Amniotic stem cell (primary cell): ENCODE data around the gene FNIP1.
"Not testable (repeated sequence)": the region's sequence is repeated elsewhere in the genome, so short reads cannot be mapped to it uniquely, and the experiment has no call there.

ENCODE experiments used
- DNase-seq: peaks from one replicate; lab custom pipeline; 2025; lab: John Stamatoyannopoulos, UW

FNIP1 gene

DNA sequence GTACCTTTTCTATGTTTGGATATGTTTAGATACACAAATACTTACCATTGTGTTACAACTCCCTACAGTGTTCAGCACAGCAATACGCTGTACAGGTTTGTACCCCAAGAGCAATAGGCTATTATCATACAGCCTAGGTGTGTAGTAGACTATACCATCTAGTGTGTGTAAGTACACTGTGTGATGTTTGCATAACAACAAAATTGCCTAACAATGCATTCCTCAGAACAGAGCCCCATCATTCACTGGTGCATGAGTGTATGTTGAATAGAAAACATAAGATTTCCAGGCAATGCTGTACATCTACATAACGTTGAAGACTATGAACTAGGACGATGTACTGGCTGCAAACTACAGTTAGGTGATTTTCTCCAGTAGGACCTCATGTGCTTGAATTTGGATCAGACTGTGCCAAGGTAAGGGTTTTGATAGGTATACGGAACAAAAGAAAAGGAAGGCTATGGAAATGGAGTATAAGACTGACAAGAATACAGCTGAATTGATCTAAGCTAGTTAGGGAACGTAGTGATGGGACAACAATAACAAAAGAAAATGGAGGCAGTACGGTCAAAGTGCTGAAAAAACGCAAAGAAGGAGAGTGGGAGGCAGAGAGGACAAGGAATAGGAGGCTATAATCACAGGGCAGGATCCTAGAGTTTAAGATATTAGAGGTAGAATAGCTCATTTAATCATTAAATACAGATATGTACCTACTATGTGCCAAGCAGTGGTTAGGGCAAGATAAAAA is 46.9 kb downstream of the FNIP1 start:
- DNase-seq, result no peak

DNA sequence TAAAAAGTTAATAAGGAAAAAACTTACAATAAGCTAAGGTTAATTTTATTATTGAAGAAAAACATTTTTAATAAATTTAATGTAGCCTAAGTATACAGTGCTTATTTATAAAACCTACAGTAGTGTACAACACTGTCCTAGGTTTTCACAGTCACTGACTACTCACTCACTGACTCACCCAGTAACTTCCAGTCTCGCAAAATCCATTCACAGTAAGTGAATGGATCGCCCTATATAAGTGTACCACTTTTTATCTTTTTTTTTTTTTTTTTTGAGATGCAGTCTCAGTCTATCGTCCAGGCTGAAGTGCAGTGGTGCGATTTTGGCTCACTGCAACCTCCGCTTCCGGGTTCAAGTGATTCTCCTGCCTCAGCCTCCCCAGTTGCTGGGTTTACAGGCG is 47.7 kb downstream of the FNIP1 start:
- no peak for DNase-seq

DNA sequence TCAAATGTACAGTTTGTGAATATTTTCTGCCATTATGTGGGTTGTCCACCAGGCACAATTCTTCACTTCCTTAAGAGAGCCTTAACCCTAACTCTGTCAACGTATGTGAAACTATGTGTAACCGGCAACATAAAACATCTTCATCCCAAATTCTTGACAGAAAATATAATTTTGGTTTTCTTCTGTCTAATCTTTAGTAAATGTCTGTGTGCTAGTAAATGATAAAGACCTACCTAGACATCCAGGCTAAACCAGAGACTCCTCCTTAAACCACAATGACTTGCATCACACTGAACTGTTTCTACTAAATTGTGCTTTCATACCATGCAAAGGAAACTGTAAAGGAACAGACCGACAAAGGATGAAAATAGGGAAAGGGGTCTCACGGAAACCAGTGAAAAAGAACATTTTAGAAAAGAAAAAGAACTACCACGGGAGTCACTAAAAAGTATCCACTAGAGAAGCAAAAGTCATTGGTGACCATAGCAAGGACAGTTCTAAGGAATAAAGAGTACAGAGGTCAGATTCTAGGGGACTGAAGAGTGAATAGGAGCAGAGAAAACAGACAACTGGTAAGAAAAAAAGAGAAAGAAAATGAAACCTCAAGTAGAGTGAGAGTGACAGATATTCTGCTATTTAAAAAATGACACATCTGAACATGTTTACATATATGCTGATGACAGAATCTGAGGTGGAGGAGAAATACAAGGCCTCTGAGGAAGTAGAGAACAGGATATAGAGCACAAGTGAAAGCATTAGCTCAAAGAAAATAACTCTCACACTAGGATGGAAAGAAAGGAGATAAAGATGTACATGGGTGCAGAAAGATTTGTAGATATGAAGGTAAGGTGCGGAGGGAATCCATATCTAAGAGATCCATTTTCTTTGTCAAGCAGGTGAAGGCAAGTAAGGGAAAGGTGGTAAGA is 49.4 kb downstream of the FNIP1 start:
- DNase-seq, result no peak

DNA sequence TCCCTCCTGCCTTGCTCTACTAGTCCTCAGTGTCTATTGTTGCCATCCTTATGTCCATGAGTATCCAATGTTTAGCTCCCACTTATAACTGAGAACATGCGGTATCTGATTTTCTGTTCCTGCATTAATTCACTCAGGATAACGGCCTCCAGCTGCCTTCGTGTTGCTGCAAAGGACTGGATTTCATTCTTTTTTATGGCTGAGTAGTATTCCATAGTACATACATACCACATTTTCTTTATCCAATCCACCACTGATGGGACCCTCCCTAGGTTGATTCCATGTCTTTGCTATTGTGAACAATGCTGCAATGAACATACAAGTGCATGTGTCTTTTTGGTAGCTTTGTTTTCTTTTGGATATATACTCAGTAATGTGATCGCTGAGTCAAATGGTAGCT is 50.4 kb downstream of the FNIP1 start:
- no peak for DNase-seq

DNA sequence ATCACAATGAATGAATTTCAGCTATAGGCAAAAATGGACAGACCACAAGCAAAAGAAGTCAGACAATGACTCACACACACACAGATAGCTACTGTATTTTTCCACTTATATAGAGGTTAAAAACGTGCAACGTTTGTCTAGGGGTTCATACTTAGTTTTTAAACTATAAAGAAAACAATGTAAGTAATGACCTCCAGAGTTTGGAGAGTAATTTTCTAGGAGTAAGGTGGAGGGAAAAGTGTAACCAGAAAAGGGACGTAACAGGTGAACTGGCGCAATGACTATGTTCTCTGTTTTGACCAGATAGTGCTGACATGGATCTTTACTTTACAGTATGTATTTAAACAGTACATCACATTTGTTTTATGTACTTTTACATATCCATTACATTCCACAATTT is 51.1 kb downstream of the FNIP1 start:
- DNase-seq, result no peak

DNA sequence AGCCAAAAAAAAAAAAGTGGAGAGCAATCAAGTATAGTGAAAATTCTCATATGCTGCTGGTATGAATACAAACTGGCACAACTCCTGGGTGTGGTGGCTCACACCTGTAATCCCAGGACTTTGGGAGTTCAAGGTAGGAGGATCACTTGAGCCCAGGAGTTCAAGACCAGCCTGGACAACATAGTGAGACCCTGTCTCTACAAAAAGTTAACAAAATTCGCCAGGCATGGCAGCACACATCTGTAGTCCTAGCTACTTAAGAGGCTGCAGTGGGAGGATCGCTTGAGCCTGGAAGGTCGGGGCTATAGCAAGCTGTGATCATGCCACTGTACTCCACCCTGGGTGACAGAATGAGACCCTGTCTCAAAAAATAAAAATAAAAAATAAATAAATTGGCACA is 51.7 kb downstream of the FNIP1 start:
- no peak for DNase-seq

DNA sequence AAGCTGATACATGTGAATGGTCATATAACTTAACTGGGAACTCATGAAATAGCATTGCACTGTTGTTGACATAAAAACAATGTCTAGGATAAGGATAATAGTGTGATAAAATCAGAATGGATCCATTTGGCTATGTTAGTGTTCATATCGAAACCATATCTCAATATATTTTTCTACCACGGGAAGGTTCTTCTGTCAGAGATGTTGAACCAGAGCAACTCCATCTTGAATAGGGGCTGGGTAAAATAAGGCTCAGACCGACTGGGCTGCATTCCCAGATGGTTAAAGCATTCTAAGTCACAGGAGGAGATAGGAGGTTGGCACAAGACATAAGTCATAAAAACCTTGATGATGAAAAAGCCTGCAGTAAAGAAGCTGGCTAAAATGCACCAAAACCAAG is 56.3 kb downstream of the FNIP1 start:
- no peak for DNase-seq

DNA sequence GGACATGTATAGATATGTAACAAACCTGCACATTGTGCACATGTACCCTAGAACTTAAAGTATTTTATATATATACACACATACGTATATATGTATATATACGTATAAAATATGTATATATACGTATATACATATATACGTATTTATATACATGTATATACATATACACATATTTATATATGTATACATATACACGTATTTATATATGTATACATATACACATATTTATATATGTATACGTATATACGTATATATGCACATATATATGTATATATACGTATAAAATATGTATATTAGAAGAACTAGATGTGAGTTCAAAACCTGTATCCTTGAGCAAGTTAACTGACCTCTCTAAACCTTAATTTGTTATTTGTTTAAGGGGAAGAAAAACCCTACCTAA is 61.4 kb downstream of the FNIP1 start:
- no peak for DNase-seq

DNA sequence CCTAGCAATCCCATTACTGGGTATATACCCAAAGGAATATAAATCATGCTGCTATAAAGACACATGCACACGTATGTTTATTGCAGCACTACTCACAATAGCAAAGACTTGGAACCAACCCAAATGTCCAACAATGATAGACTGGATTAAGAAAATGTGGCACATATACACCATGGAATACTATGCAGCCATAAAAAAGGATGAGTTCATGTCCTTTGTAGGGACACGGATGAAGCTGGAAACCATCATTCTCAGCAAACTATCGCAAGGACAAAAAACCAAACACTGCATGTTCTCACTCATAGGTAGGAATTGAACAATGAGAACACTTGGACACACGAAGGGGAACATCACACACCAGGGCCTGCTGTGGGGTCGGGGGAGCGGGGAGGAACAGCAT is 61.9 kb downstream of the FNIP1 start:
- DNase-seq, result not testable (repeated sequence)

DNA sequence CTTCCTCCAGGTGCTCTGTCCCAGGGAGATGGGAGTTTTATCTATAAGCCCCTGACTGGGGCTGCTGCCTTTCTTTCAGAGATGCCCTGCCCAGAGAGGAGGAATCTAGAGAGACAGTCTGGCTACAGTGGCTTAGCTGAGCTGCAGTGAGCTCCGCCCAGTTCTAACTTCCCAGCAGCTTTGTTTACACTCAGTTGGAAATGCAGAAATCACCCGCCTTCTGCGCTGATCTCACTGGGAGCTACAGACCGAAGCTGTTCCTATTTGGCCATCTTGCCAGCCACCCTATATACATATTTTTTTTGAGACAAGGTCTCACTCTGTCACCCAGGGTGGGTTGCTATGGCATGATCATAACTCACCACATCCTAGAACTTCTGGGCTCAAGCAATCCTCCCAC is 67.5 kb downstream of the FNIP1 start:
- DNase-seq, result not testable (repeated sequence)

DNA sequence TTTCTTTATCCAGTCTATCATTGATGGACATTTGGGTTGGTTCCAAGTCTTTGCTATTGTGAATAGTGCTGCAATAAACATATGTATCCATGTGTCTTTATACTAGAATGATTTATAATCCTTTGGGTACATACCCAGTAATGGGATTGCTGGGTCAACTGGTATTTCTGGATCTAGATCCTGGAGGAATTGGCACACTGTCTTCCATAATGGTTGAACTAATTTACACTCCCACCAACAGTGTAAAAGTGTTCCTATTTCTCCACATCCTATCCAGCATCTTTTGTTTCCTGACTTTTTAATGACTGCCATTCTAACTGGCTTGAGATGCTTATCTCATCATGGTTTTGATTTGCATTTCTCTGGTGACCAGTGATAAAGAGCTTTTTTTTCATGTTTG is 72.7 kb downstream of the FNIP1 start:
- DNase-seq, result not testable (repeated sequence)

DNA sequence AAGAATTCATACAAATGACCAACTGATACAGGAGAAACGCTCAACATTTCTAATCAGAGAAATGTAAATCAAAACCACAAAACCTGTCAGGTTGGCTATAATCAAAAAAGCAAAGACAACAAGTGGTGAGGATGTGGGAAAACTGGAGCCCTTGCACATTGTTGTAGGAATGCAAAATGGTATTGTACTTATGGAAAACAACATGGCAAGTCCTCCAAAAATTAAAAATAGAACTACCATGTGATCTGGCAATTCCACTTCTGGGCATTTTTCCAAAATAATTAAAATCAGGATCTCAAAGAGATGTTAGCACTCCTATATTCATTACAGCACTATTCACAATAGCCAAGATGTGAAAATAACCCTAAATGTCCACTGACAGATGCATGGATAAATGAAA is 76.1 kb downstream of the FNIP1 start:
- no peak for DNase-seq

DNA sequence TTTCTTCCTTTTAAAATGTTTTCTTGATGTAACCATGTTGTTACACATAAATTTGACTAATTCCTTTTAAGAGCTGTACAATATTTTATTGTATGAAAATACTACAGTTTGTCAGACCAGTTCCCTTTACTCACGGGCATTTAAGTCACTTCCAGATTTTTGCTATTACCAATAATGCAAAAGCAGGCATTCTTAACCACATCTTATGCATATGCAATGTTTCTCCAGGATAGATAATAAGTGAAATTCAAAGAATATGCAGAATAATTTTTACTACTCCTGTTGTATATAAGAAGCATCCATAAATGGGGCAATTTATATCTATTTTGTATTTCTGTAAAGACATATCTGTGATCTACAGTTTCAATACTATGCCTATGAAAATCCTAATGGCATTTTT is 77.3 kb downstream of the FNIP1 start:
- DNase-seq, result no peak

DNA sequence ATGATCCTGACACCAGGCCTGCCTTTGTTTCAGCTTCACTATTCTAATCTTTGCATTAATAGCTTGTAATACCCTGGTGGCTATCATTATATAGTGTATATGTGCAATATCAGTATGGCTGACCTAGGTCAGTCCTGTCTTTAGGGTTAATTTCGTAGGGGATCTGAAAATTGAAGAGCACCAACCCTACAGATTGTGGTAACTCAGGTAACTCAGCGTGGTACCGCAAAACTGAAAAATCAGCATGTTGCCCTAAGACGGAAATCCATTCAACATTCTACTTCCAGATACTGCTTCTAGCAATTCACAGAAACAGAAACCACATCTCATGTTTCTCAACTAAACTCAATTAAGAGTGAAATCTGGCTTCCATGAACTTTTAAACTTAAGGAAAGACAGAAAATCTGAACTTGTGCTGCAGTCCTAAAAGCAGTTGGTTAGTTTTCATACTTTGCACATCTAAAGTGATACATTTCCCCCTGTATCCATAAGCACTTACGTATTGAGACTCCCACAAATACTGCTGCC is 78.3 kb downstream of the FNIP1 start:
- no peak for DNase-seq

DNA sequence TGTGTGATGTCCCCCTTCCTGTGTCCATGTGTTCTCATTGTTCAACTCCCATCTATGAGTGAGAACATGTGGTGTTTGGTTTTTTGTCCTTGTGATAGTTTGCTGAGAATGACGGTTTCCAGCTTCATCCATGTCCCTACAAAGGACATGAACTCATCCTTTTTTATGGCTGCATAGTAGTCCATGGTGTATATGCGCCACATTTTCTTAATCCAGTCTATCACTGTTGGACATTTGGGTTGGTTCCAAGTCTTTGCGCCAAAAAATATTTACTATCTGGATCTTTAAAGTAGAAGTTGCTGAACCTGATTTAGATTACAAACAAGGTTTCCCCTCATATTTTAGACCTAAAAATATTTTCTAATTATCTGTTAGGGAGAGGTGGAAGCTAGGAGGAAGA is 79.7 kb downstream of the FNIP1 start:
- DNase-seq, result not testable (repeated sequence)

DNA sequence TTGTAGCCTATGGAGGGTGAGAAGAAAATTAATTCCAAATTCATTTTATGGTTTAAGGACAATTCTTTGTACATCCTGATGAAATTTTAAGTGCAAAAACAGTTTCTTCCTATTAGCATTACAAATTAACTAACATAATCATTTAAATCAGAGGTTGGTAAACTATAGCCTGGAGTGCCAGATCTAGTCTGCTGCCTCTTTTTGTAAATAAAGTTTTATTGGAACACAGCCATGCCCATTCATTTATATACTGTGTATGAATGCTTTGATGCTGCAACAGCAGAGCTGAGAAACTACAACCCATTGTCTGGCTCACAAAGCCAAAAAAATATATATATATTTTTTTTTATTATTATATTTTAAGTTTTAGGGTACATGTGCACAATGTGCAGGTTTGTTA is 80.2 kb downstream of the FNIP1 start:
- DNase-seq, result no peak

DNA sequence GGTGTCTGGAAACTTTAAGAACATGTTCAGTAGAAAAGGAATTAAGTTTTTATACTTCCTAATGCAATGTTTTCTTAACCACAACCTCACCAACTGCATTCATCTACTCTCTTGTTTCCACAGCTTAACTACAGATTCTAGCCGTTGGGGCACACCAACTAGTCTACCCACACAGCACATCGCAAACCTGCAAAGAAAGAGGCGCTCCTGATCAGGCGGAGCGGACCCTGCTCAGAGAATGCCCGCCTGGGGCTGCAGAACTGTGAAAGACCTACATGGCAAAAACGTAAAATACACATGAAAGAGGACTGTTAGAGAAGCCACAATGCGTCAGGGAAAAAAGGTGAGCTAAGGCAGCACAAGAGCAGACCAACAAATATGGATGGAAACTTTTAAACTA is 86.4 kb downstream of the FNIP1 start:
- no peak for DNase-seq

DNA sequence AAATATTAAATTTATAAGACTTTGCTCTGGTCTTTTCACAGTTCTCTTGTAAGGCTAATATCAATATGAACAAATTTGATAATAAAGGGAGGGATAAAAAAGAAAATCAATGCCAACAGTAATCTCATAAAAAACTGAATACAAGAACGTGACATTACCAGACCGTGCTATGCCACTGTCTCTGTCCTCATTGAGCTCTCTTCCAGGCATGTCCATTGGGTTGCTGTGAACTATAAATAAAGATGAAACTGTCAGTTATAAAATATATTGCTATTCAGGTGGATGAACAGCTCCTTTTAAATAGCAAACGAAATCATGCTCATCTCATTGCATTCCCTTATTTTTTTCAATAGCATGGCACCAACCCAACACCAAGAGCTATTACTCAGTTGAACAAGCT is 87.8 kb downstream of the FNIP1 start:
- DNase-seq, result no peak

DNA sequence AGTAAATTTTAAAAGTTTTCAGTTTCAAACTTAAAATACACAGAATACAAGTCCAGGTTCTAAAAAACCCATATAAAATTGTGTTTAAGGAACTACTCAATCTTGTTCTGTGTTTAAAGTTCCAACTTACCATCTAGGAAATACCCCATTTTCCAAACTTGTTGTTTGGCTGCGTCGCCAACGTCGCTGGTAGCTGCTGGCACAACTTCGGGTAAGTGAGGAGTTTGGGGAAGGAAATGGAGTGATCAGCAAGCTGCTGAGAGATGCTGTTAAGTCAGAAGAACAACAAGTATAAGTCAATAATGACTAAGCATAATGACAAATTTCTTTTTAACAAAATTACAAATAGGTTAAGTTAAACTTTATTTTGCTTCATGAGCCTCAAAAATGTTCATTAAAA is 90.5 kb downstream of the FNIP1 start:
- no peak for DNase-seq

DNA sequence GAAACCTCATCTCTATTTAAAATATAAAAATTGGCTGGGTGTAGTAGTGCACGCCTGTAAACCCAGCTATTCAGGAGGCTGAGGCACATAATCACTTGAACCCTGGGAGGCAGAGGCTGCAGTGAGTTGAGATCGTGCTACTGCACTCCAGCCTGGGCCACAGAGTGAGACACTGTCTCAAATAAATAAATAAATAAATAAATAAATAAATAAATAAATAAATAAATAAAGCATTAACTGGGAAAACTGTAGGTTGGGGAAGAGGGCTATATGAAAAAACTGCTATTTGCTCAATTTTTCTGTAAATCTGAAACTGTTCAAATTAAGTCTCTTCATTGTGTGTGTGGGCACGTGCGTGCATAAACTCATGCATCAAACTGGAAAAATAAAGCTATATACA is 101.9 kb downstream of the FNIP1 start:
- DNase-seq, result no peak

DNA sequence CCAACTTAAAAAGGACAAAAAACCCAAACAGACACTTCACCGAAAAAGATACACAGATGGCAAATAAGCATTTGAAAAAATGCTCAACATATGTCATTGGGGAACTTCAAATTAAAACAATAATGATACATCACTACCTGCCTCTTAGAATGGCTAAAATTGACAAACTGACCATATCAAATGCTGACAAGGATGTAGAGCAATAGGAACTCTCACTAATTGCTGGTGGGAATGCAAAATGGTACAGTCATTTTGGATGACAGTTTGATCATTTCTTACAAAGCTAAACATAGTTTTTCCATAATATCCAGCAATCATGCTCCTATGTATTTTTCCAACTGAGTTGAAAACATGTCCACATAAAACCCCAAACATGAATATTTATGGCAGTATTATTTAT is 102.9 kb downstream of the FNIP1 start:
- no peak for DNase-seq

DNA sequence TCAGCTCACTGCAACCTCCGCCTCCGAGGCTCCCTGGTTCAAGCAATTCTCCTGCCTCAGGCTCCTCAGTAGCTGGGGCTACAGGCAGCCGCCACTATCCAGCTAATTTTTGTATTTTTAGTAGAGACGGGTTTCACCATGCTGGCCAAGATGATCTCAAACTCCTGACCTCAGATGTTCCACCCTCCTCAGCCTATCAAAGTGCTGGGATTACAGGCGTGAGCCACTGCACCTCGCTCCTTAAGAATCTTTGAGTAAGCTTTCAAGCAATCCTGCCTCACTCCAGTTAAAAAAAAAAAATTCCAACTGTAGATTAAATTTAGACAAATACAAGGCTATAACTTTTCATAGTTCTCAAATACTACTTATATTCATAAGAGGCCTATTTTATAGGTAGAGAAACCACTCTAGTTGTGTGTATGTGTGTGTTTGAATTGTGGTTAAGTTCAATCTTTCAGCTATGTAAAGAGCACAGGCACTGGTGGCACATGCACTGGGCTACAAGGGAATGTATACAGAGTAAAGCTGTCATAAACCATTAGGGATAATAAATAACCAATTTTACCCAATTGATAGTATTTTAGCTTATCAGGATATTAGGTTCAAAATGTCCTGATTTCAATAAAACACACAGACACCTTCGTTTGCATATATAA is 111.2 kb downstream of the FNIP1 start:
- DNase-seq, result no peak

DNA sequence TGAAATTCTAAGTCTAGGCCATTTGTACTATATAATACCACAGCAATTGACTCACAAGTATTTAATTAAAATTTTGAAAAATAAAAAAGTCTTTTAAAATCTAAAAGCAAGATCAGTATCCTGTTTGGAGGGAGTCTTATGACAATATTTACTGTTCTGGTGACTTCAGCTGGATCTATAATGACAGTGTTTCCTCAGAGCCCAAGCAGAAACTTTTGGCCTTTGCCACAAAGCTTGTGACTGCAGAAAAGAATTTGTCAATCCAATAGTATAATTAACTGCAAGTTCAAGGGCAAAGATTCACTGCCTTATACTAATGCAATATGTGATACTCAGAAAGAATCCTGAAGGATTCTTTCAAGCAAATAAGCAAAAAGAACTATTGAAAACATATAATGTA is 112.2 kb downstream of the FNIP1 start:
- DNase-seq, result no peak
